H9 (cell line): ENCODE measurements around the gene DIAPH3. TPM values are rescaled to one million over a fixed set of nuclear protein-coding genes. Genes with fewer than 3 reads are reported as not detected.
A peak's percentile ranks its signal among the peaks of the same experiment; 100 is the strongest.

ENCODE experiments used
- DNase-seq: peaks from one replicate; pipeline ENCODE4 v3.0.0-alpha.2; 2017
- H2AFZ ChIP-seq: one replicate; pipeline ENCODE4 v1.6.1; 2013; ENCODE audit warnings: mild to moderate bottlenecking, low read length, control low read depth, moderate library complexity
- H2AK5ac ChIP-seq: 2 replicates; pipeline ENCODE4 v1.6.1; 2013; ENCODE audit warnings: low read length, control low read depth, mixed read lengths; ENCODE audit not compliant: insufficient read length
- H2BK120ac ChIP-seq: one replicate; pipeline ENCODE4 v1.6.1; 2013; ENCODE audit warnings: low read depth, mild to moderate bottlenecking, low read length, control low read depth, inconsistent platforms; ENCODE audit not compliant: poor library complexity, severe bottlenecking
- H2BK12ac ChIP-seq: 2 replicates; pipeline ENCODE4 v1.6.1; 2013; ENCODE audit warnings: low read length, control low read depth, mixed read lengths, low read depth; ENCODE audit not compliant: insufficient read length
- H2BK15ac ChIP-seq: 2 replicates; pipeline ENCODE4 v1.6.1; 2013; ENCODE audit warnings: low read depth, low read length, control low read depth
- H2BK20ac ChIP-seq: one replicate; pipeline ENCODE4 v1.6.1; 2013; ENCODE audit warnings: low read depth, mild to moderate bottlenecking, low read length, control low read depth, inconsistent platforms; ENCODE audit not compliant: poor library complexity, severe bottlenecking
- H2BK5ac ChIP-seq: 2 replicates; pipeline ENCODE4 v1.6.1; 2013; ENCODE audit warnings: low read length, control low read depth, mixed read lengths; ENCODE audit not compliant: insufficient read length
- H3K14ac ChIP-seq: 2 replicates; pipeline ENCODE4 v1.6.1; 2013; ENCODE audit warnings: low read length, control low read depth; ENCODE audit not compliant: insufficient read depth
- H3K18ac ChIP-seq: 2 replicates; pipeline ENCODE4 v1.6.1; 2013; ENCODE audit warnings: low read depth, mild to moderate bottlenecking, mixed read lengths, low read length, control low read depth; ENCODE audit not compliant: insufficient read length
- H3K23ac ChIP-seq: 2 replicates; pipeline ENCODE4 v1.6.1; 2013; ENCODE audit warnings: low read length, control low read depth, mixed read lengths, low read depth; ENCODE audit not compliant: insufficient read length
- H3K23me2 ChIP-seq: 2 replicates; pipeline ENCODE4 v1.6.1; 2013; ENCODE audit warnings: low read depth, mild to moderate bottlenecking, mixed read lengths, low read length, control low read depth; ENCODE audit not compliant: insufficient read length, poor library complexity, severe bottlenecking
- H3K27ac ChIP-seq: 2 replicates; pipeline ENCODE4 v1.5.1; 2013; ENCODE audit warnings: low read length, control low read depth, mixed read lengths, low read depth; ENCODE audit not compliant: insufficient read length
- H3K27me3 ChIP-seq: 2 replicates; pipeline ENCODE4 v1.6.1; 2013; ENCODE audit warnings: low read length, control low read depth, inconsistent platforms; ENCODE audit not compliant: insufficient read depth
- H3K4ac ChIP-seq: 2 replicates; pipeline ENCODE4 v1.6.1; 2013; ENCODE audit warnings: low read depth, mild to moderate bottlenecking, control low read depth, inconsistent platforms, low read length, moderate library complexity
- H3K4me1 ChIP-seq: 2 replicates; pipeline ENCODE4 v1.6.1; 2013; ENCODE audit warnings: low read length, control low read depth, inconsistent platforms; ENCODE audit not compliant: insufficient read depth
- H3K4me2 ChIP-seq: 2 replicates; pipeline ENCODE4 v1.6.1; 2013; ENCODE audit warnings: low read length, control low read depth, mixed read lengths; ENCODE audit not compliant: insufficient read length, insufficient read depth
- H3K56ac ChIP-seq: 2 replicates; pipeline ENCODE4 v1.6.1; 2013; ENCODE audit warnings: low read depth, mild to moderate bottlenecking, mixed read lengths, low read length, control low read depth; ENCODE audit not compliant: insufficient read length
- H3K79me1 ChIP-seq: 2 replicates; pipeline ENCODE4 v1.6.1; 2013; ENCODE audit warnings: low read depth, mild to moderate bottlenecking, moderate library complexity, low read length, control low read depth, inconsistent platforms; ENCODE audit not compliant: insufficient read depth, poor library complexity, severe bottlenecking
- H3K79me2 ChIP-seq: 2 replicates; pipeline ENCODE4 v1.6.1; 2013; ENCODE audit warnings: low read length, control low read depth, inconsistent platforms; ENCODE audit not compliant: insufficient read depth
- H3K9ac ChIP-seq: 2 replicates; pipeline ENCODE4 v1.6.1; 2013; ENCODE audit warnings: low read length, control low read depth, mixed read lengths; ENCODE audit not compliant: insufficient read length; ENCODE audit errors: extremely low read depth
- H3K9me3 ChIP-seq: one replicate; pipeline ENCODE4 v1.6.1; 2013; ENCODE audit warnings: low read depth, low read length, inconsistent platforms; ENCODE audit not compliant: control insufficient read depth
- H3T11ph ChIP-seq: one replicate; pipeline ENCODE4 v1.6.1; 2013; ENCODE audit warnings: mild to moderate bottlenecking, low read length, control low read depth, inconsistent platforms
- H4K20me1 ChIP-seq: one replicate; pipeline ENCODE4 v1.6.1; 2013; ENCODE audit not compliant: control insufficient read depth, insufficient read length, insufficient read depth
- H4K5ac ChIP-seq: 2 replicates; pipeline ENCODE4 v1.6.1; 2013; ENCODE audit warnings: low read depth, mild to moderate bottlenecking, mixed read lengths, low read length, control low read depth; ENCODE audit not compliant: insufficient read length
- H4K8ac ChIP-seq: replicated peaks from 2 replicates; pipeline ENCODE4 v1.6.1; 2013; ENCODE audit warnings: low read length, control low read depth, mixed read lengths, low read depth; ENCODE audit not compliant: insufficient read length
- H4K91ac ChIP-seq: 2 replicates; pipeline ENCODE4 v1.6.1; 2013; ENCODE audit warnings: low read depth, mild to moderate bottlenecking, moderate library complexity, mixed read lengths, low read length, control low read depth; ENCODE audit not compliant: insufficient read length
- H3K27ac Mint-ChIP-seq, 3 experiments: 2 replicates in 2 of 3; 3 replicates in 1 of 3; pipeline ENCODE4 v1.8.0; 2020 to 2021; ENCODE audit warnings: mixed read lengths in 3 of 3, mild to moderate bottlenecking in 1 of 3, moderate library complexity in 1 of 3
- H3K27me3 Mint-ChIP-seq: 2 replicates; pipeline ENCODE4 v1.8.0; 2021; ENCODE audit warnings: low read depth, mild to moderate bottlenecking, moderate library complexity, mixed read lengths
- H3K36me3 Mint-ChIP-seq, 3 experiments: 2 replicates in 2 of 3; 3 replicates in 1 of 3; pipeline ENCODE4 v1.8.0; 2020 to 2021; ENCODE audit warnings: low read depth in 3 of 3, mixed read lengths in 3 of 3; ENCODE audit not compliant: insufficient read depth in 1 of 3
- H3K4me1 Mint-ChIP-seq, 2 experiments: 2 replicates each; pipeline ENCODE4 v1.8.0; 2020; ENCODE audit warnings: mixed read lengths in 2 of 2
- H3K4me3 Mint-ChIP-seq, 2 experiments: 2 replicates in 1 of 2; 3 replicates in 1 of 2; pipeline ENCODE4 v1.8.0; 2020 to 2021; ENCODE audit warnings: mild to moderate bottlenecking in 2 of 2, mixed read lengths in 2 of 2, moderate library complexity in 1 of 2
- H3K9me3 Mint-ChIP-seq, 2 experiments: 2 replicates in 1 of 2; 3 replicates in 1 of 2; pipeline ENCODE4 v1.8.0; 2020; ENCODE audit warnings: mild to moderate bottlenecking in 2 of 2, mixed read lengths in 2 of 2, moderate library complexity in 1 of 2
- WGBS: extraction: QIAGEN DNeasy Blood & Tissue Kit; methylation state at CpG from one replicate; pipeline ENCODE4 v1.1.7; 2013; ENCODE audit warnings: missing lambda C conversion rate, low lambda C conversion rate, mixed read lengths; ENCODE audit not compliant: insufficient read length; ENCODE audit errors: extremely low coverage; 5-methylcytosine and 5-hydroxymethylcytosine counted together
- total RNA-seq: library from RNA; stranded (reverse); gene quantifications from 2 replicates; pipeline ENCODE4 v1.2.1, GENCODE V29; 2021
- TF ChIP-seq, protein P1 (sequence below): fragments of 200-600 bp; sonication (generic); conservative IDR thresholded peaks from 3 replicates; pipeline ENCODE4 v1.8.0; 2021; ENCODE audit warnings: antibody characterized with exemption, mild to moderate bottlenecking

DIAPH3 gene
- total RNA-seq, 1 experiment from 2014 or later: 23.1 TPM

DNA sequence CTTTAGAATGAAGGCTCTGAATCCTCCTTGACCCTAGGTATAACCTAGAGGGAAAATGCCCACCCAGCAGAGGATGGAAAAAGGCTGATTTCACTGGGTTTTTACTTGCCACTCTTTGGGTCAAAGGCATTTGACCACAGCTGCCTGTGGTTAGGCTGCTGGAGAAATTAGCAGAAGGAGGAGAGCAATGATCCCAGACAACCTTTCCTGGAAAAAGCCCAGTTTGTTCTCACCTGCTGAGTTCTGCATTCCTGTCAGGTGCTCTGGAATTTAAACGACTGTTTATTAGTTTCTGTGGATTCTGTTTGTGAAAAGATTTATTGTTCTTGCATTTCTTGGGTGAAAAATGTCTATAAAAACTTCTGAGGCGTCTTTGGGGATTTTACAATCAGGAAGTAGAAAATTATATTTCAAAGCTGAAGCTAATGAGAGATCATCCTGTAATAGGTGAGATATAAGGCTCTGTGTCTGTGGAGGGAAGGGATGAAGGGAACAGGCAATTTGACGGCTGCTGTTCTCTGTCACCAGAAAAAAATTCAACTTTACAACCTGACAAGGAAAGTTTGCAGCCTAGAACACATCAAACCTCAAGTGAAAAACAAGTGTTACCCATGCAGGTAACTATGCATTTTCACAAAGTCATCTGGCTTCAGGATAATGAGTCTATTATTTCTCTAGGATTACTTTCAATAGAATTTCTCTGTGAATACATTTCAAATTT, 519.7 kb downstream of the DIAPH3 start:
- H3T11ph ChIP-seq: no peak overlapping the region
- no peaks in the 10 kb centered on the region for H3K27me3 Mint-ChIP-seq
- H3K23me2 ChIP-seq: no peaks in the 10 kb centered on the region
- no peak for DNase-seq
- WGBS: no CpG with 5 or more reads among the region's 3 CpGs
- H2BK15ac ChIP-seq: no peak overlapping the region
- H3K4me3 Mint-ChIP-seq: no peak overlapping the region
- no peak overlapping the region for H2AFZ ChIP-seq
- no peak overlapping the region for H3K4ac ChIP-seq
- peaks cover 0 to 10% (median 5%) of the 10 kb centered on the region in 3 experiments; a peak in 3 of 7 replicates for H3K36me3 Mint-ChIP-seq
- peaks cover 8% of the 10 kb centered on the region; the same call in 1 of the 2 replicates for H3K4me1 ChIP-seq
- no peak overlapping the region for H4K91ac ChIP-seq
- no peaks in the 10 kb centered on the region for H3K79me1 ChIP-seq
- H3K9me3 ChIP-seq: no peaks in the 10 kb centered on the region
- TF ChIP-seq, protein P1, sequence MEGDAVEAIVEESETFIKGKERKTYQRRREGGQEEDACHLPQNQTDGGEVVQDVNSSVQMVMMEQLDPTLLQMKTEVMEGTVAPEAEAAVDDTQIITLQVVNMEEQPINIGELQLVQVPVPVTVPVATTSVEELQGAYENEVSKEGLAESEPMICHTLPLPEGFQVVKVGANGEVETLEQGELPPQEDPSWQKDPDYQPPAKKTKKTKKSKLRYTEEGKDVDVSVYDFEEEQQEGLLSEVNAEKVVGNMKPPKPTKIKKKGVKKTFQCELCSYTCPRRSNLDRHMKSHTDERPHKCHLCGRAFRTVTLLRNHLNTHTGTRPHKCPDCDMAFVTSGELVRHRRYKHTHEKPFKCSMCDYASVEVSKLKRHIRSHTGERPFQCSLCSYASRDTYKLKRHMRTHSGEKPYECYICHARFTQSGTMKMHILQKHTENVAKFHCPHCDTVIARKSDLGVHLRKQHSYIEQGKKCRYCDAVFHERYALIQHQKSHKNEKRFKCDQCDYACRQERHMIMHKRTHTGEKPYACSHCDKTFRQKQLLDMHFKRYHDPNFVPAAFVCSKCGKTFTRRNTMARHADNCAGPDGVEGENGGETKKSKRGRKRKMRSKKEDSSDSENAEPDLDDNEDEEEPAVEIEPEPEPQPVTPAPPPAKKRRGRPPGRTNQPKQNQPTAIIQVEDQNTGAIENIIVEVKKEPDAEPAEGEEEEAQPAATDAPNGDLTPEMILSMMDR: no peak
- no peak overlapping the region for H3K23ac ChIP-seq
- no peak overlapping the region for H3K9ac ChIP-seq
- H3K27me3 ChIP-seq: no peaks in the 10 kb centered on the region
- H2AK5ac ChIP-seq: no peak overlapping the region
- no peak overlapping the region for H3K56ac ChIP-seq
- no peak overlapping the region for H3K27ac ChIP-seq
- no peak overlapping the region for H4K5ac ChIP-seq
- peak overlapping the region in 1 of 3 experiments; percentile 54; a peak in 2 of 7 replicates for H3K27ac Mint-ChIP-seq
- no peak overlapping the region for H2BK20ac ChIP-seq
- H2BK12ac ChIP-seq: no peak overlapping the region
- no peak overlapping the region for H3K14ac ChIP-seq
- H4K20me1 ChIP-seq: no peaks in the 10 kb centered on the region
- no peaks in the 10 kb centered on the region for H3K79me2 ChIP-seq
- H4K8ac ChIP-seq: no peak overlapping the region
- no peak overlapping the region for H2BK5ac ChIP-seq
- no peak overlapping the region for H3K18ac ChIP-seq
- peaks cover 3 to 6% of the 10 kb centered on the region in 2 experiments; a peak in 3 of 5 replicates for H3K9me3 Mint-ChIP-seq
- H3K4me1 Mint-ChIP-seq: peaks cover 13 to 15% of the 10 kb centered on the region in 2 experiments; a peak in 3 of 4 replicates
- H2BK120ac ChIP-seq: no peak overlapping the region
- no peak overlapping the region for H3K4me2 ChIP-seq
